Activated T-cell treated with anti-CD3 and anti-CD28 coated beads, Interleukin-2, amount 50 U/mL, for 48 hours (primary cell): ENCODE measurements around the gene IGLL5.

Experiments
- DNase-seq, 2 experiments: peaks; one replicate each; pipeline ENCODE4 v3.0.0-alpha.2; 2020

Gene IGLL5

DNA sequence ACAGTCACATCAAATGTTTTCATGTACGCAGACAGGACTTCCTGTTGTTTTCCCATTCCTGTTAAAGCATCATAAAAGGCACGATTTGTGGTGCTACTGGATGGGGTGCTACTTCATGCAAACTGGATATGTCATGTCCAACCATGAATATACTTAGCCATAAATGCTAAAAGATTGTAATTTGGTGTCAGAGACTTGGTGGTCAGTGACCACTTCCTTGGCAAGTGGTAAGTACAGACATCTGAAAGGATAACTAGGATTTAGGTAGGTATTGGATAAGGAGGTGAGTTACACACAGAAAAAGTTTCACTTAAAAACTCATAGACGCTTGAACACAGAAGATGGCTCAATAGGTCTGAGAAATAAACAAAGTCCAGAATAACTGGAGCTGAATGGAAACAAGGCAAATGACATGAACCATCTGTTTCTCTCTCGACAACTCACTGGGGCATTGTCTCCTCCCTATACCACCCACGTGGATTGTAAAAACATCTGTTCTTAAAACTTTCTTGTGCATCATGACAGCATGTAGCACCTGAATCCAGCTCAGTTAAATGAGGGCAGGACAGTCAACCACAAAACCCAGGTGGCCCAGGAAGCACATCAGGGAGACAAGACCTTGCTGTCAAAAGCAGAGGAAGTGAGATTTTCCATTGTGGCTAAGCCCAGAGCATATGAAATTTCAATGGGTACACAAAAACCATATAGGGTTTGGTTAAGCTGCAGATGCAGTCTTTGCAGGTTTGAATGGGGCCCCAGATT lies 22.1 kb upstream of the IGLL5 start:
- peak; percentile 49 to 58 for DNase-seq

DNA sequence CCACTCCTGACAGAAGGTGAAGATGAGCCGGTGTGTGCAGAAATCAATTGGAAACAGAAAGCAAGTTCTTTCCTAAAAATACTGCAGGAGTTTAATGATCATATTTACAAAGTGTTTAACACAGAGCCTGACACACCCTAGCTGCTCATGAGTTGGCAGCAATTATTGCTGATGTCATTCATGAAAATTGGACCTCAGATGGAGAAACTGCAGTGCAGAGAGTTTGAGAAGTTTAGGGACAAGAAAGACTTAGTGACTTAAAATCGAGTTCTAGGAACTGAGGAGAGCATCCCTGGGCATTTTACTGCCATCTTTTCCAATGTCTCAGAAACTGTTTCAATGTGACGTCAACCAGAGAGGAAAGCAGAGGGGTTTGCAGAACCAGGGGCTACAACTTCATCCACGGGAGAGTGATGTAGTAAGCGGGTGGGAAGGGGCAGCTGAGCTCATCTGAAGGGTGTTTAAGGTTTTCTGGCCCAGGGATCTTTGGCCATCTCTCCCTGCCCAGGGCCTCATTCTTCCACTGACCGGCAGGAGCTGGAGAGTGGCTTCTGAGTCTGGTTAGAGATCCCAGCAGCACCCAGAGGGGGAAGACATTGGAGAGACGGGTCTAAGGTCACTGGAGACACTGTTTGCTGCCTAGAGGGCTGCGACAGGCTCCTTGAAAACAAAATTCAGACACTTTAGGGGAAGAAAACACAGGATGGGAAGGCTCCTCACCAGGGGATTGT lies 21.1 kb upstream of the IGLL5 start:
- DNase-seq: peak in 1 of 2 experiments; percentile 10

DNA sequence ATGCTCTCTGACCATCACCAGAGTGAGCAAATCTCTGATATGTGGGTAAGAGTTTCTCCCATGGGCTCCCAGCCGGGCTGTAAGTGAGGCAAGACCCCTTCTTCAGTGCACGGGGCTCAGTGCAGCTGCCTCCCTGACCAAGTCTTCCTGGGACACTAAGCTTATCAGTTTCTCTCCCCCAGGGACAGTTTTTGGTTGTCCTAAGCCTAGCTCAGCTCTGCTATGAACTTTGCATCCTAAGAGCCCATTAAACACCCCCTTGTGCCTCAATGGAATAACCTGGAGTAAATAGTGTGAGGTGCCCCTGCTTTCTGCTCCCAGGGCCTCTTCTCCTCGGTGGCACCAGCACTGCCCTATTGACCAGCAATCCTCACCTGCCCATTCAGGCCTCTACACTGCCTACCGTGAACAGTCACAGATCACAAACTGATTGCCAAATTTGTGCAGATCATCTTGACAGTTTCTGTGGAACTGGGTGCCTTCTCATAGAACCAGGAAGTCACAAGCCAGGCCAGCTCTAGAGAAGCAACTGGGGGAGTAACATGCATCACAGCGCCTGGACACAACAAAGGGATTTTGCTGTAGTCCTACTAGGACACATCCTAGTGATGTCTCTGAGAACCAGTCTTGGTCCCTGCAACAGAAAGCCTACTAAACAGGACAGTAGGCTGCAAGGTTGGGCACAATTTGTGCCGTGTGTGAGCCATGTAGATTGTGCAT lies 19.5 kb upstream of the IGLL5 start:
- DNase-seq: no peak

DNA sequence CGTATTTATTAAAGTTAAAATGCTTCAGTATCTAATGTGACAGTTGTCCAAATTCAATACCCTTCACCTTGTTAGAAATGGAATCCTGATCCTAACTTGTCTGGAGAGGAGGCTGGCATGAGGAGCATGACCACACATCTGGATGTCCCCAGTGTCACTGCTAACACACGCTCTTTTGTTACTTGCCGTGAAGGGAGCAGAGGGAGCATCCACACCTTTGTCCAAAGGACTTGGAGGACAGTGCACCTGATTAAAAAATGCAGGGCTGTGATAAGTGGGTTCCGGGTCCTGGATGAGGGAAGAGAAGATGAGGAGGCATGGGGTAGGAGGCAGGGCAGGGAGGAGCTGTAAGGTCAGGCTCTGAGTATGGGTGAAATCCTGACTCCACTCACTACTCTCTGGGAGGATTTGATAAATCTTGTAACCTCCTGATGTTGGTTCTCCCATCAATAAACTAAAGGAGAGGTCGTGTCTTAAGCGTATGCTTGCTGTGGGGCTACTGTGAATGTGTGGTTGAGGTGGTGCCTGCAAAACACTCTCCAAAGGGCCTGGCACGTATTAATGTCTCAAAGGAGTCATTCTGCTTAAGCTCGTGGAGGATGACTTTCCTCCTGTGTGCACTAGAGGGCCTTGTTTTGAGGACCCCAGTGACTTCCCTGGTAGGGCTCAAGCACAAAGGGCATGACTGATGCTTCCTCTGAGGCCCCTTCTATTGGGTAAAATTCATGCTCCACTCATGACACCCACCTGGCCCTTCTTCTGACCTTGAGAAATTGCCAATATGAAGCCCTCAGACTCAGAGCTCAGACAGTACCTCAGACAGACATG lies 16.8 kb upstream of the IGLL5 start:
- peak in 1 of 2 experiments; percentile 12 for DNase-seq

DNA sequence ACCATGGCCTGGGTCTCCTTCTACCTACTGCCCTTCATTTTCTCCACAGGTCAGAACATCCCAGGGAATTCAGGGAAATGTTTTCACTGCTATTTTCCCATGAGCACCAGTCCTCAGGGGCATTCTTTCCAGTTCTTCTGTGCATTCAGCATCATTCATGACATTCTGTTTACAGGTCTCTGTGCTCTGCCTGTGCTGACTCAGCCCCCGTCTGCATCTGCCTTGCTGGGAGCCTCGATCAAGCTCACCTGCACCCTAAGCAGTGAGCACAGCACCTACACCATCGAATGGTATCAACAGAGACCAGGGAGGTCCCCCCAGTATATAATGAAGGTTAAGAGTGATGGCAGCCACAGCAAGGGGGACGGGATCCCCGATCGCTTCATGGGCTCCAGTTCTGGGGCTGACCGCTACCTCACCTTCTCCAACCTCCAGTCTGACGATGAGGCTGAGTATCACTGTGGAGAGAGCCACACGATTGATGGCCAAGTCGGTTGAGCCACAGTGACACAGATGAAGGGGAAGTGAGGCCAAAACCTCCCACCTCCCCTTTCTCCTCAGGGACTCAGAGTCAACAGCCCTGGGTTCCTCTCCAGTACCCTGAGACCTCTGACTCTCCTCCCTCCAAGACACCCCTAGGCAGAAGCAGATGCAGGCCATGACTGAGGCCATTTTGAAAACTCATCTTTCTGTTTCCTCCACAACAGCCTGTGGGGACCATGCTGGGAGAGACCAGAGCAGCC lies 15.9 kb upstream of the IGLL5 start:
- DNase-seq: no peak

DNA sequence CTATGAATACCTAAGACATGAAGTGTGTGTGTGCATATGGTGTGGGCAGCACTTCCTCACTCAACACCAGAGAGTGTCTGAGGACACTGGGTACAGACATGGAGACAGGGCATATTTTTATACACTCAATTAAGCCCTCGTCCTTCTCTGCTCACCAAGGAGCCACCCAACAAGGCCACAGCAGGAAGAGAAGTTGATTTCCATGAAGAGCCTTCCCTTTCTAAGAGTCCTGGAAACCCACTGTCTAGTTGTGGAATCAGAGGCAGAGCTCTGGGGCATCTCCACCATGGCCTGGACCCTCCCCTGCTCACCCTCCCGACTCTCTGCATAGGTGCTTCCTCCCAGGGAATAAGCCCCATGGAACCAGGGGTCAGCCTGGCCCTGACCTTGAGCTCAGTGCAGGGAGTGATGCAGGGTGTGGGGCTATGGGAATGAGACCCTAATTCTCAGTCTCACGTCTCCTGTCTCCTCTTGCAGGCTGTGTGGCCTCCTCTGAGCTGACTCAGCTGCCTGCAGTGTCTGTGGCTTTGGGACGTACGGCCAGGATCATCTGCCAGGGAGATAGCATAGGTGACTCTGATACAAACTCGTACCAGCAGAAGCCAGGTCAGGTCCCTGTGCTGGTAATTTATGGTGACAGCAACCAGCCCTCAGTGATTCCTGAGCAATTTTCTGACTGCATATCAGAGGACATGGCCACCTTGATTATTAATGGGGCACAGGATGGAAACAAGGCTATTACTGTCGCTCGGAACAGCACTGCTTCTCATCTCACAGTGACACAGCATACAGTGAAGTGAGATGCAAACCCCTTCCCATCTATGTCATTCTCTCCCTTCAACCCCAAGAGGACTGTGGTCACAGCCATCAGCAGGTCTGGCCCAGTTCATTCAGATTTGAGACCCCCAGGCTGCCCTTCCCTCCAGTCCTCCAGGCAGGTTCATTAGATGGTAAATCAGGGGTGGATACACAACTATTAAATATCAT lies 14.6 kb upstream of the IGLL5 start:
- no peak for DNase-seq

DNA sequence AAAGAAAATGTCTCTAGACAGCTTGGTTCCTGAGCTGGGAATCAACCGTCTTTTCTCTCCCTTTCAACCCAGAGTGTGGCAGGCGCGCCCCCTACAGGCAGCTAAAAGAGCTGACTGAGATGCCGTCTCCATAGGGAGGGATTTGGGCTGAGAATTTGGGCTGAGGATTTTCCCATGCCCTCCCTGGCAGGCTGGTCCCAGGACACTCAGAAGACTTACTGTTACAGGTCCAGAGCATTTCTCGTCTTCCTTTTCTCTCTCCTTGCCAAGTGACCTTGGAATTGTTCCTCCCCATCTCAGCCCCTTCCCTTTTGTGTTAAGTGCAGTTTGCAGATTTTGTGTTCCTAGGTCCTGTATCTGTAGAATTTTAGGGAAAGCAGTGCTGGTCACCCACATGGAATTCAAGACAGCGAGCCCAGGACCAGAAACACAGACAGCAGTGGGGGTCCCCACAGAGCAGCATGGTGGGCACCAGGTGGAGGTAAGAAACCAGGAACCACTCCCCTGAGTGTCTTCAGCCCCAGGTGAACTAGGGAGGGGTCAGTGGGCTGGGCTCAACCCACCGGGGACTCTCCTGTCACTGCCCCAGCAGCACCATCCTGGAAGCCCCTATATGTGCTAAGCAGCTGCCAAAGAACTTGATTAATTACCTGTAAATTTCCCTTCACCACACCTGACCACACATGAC lies 9.9 kb upstream of the IGLL5 start:
- peak; percentile 79 to 80 for DNase-seq

DNA sequence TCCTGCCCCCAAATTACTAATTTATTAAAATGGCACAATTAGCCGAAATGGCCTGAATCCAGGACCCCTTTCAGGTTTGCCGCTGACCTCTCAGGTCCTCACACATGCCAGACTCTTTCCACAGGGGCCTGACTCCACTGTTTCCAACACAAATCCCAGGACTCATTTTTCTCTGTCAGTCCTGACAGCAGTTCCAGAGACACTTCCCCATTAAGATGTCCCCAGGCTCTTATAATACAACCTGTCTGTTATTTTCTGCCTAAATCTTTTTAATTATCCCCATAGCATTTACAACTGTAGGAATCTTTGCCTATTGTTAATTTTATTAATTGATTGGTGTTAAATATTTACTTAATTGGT lies 9.4 kb upstream of the IGLL5 start:
- DNase-seq: no peak

DNA sequence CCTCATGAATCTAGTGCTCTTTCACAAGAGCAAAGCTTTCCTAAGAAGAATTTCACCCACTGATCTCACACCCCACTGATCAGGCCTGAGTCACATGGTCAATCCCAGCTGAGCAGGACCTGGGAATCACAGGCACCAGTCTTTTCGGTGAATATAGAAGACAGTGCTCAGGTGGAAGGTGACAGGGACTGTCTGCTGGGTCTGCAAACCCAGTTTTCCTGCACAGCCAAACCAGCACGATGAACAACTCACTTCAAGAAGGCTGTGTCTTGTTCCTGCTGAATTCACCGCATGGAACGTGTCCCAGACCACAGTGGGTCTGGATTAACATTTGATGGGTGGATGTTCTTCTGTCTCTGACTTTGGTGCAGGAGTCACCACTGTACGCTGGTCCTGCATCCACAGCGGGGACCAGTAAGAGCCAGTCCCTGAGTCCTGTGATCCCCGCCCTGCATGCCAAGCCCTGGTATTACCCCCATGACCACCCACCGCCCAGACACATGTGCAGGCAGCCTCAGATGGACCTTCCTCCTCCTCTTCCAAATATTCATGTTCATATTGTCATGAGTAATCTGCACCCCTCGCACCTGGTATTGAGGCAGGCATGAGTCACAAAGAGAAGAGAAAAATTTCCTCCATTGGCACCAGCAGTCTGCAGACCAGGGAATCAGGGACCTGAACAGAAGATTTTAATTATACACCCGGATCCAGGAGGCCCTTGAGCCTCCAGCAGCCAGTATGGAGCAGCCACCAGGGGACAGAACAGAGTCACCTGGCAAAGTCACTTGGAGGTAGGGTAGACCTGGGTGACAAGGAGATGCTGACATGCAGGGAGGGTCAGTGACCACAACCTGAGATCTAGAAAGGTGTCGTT lies 8.6 kb upstream of the IGLL5 start:
- no peak for DNase-seq

DNA sequence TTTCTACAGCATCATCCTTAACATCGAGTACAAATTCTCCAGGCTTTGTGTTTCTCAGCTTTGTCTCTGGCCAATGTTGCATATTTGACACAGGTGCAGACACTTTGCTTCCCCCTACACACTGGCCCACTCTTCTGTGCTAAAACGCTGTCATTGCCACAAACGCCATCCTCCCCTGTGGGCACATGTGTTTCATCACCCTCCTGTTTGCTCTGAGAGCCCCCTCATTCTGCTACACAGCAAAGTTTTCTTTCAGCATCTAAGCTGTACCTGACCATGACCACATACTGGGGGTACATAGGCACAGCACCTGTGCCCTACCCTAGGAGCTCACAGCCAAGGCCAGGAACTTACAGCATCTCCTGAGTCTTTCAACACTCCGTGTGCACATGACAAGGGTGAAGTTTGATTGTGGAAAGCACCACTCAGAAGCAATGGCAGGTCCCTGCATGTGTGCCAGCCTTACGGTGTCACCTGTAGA lies 7.9 kb upstream of the IGLL5 start:
- DNase-seq: no peak

DNA sequence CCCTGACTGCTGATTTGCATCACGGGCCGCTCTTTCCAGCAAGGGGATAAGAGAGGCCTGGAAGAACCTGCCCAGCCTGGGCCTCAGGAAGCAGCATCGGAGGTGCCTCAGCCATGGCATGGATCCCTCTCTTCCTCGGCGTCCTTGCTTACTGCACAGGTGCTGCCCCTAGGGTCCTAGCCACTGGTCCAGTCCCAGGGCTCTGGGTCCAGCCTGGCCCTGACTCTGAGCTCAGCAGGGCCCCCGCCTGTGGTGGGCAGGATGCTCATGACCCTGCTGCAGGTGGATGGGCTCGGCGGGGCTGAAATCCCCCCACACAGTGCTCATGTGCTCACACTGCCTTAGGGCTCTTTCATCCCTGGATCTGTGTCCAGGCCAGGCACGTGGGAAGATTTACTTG lies 7.0 kb upstream of the IGLL5 start:
- DNase-seq: no peak

DNA sequence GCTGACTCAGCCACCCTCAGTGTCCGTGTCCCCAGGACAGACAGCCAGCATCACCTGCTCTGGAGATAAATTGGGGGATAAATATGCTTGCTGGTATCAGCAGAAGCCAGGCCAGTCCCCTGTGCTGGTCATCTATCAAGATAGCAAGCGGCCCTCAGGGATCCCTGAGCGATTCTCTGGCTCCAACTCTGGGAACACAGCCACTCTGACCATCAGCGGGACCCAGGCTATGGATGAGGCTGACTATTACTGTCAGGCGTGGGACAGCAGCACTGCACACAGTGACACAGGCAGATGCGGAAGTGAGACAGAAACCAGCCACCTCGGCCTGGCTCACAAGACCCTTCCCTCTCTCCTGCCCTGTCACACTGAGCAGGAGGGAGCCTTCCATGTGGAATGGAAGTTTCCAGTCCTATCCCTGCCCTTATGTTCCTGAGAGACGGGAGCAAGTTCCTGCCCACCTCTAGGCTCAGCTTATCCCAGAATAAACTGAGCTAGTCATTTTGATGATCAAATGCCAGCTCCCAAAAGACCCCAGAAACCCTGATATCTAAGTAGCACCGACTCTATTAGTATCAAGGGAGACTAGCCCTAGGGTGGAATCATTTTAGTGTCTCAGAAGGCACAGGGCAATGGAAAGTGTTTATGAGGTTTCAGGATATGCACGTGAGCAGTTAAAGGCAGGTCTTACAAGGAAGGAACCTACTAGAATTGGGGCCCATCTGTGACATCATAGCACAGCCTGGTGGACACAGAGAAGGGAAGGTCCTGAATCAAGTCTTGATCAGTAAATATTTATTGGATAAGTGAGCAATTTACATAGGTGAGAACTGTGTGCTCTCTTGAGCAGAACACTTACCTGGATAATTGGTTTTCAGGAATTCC lies 6.3 kb upstream of the IGLL5 start:
- DNase-seq: no peak

DNA sequence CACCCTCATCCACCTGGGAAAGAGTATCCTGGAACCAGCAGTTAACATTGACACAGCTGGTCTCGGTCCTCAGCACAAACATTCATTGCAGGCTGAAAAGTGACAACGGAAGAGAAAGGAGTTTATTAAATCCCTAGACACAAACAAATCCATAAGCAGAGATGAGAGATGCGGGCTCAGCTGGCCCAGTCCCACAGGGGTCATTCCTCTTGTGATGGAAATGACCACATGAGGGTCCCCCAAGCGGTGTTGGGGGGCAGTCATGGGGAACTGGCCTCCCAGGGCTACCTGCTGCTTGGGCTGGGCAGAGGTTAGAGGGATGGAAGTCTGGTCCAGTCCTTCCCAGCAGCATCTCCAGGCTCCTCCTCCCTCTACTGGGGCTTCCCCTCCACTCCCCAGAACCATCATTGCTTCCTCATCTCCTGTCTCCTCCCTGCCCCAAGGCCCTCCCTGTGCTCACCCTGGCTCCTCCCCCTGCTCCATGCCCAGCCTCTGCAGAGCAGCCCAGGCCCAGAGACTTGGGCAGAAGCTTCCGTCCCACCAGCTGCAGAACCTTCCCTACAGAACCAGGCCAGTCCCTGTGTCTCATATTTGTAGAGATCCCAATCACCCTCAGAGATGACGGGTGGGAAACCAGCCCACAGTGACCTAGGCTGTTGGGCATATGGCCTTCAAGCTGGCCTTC lies 5.4 kb upstream of the IGLL5 start:
- DNase-seq: no peak

DNA sequence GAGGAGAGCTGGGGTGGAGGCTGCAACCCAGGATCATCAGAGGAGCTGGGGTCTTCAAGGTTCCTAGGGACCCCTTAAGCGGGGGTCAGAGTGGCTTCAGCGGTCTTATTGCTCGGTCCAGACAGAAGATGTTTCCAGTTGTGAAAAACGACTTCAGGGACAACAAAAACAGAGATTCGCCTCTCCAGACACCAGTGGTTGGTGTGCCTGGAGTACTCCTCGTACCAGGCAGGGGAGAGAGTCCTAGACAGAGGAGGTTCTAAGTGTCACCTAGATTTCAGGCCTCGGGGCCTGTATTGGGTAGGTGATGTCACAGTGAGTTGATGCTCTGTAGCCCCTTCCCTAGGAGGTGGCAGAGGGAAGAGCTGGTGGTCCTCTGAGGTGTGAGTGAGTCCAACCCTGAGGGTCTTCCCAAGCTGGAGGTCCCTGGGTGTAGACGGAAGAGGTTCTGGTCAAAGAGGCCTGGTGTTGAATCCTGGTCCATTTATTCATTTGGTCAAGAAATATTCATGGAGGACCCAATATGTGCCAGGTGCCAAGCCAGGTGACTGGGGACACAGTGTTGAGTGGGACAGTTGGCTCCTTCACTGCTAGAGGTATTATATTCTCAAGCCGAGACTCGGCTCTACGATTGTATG lies 4.4 kb upstream of the IGLL5 start:
- no peak for DNase-seq

DNA sequence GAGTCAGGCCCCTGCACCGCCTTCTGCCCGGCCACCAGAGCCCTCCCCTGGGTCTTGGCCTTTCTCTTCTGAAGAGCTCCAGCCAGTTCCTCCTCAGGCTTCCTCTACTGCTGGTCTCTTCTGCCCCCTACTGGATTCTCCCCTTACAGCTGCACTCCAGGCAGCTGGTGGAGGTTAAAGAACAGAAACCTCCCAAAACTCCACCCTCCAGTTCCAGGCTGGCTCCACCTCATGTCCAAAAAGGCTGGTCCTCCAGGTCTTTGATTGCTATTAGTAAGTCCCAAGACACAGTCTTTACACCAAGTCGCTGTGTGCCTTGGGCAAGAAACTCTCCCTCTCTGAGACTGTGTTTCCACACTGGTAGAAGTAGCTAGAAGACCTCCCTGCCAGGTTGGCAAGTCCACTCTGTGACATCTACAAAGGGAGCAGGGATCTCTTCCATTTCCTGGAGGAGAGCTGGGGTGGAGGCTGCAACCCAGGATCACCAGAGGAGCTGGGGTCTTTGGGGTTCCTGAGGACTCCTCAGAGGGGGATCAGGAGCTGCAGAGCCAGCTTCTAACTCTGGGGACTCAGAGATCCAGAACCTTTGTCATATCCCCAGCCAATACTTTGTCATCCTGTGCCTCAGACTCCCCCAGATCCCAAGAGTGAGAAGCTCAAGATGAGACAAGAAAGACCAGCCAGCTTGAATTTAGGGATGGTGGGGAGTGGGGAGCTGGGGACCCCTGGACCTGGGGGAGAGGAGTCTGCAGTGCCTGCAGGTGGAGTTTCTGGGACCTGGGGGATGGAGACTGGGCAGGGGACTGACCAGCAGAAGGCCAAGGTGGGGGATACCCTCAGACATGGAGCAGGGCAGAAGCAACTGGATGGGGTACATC lies 3.4 kb upstream of the IGLL5 start:
- DNase-seq: peak; percentile 74 to 76
